Suppressor macrophage (primary cell): ENCODE results near the gene CLIP2.
"Not testable (repeated sequence)": the region's sequence is repeated elsewhere in the genome, so short reads cannot be mapped to it uniquely, and the experiment has no call there.

Source experiments
- DNase-seq, 4 experiments: peaks; one replicate each; pipeline ENCODE4 v3.0.0-alpha.2; 2020 to 2022

Gene CLIP2

GRCh38 chr7:74299401-74299800, 10.2 kb downstream of the CLIP2 start:
- DNase-seq: peak in 3 of 4 experiments; percentile 60 to 65 (median 62)

DNA sequence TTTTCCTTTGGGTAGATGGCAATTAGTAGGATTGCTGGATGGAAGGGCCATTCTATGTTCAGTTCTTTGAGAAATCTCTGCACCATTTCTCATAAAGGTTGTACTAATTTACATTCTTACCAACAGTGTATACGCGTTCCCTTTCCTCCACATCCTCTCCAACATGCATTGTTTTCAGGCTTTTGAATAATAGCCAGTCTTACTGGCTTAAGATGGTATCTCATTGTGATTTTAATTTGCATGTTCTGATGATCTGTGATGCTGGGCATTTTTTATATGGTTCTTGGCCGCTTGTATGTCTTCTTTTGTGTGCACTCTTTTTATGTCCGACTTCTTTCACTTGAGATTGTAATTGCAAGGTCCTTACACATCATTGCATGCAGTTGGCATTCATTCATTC, 11.7 kb downstream of the CLIP2 start:
- no peak for DNase-seq

DNA sequence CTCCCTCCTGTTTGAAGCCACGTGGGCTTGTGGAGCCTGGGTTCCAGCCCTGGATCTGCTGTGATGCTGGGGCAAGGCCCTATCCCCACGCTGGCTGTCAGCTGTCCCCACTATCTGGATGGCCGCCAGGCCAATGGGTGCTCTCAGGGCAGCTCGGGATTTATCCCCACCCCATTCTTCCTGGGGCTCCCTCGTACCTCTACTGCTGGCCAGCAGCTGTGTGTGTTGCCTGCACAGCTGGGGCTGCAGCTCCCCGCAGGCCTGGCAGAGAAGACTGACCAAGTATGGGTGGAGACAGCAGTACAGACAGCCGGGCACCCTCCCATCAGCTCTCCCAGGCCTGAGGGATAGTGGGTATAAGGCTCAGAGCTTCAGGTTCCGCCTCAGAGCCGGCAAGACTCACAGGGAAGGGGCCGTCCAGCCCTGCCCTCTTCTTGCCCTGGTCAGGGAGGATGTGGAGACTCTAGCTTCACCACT, 13.6 kb downstream of the CLIP2 start:
- no peak for DNase-seq

DNA sequence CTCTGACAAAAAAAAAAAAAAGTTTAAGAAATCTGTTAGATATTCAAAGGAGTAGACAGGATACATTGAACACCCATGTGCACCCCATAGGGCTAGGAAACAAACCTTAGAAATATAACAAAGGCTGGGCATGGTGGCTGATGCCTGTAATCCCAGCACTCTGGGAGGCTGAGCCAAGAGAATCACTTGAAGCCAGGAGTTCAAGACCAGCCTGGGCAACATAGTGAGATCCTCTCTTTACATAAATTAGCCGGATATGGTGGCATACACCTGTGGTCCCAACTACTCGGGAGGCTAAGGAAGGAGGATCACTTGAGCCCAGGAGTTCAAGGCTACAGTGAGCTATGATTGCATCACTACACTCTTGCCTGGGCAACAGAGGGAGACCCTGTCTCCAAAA, 15.3 kb downstream of the CLIP2 start:
- no peak for DNase-seq

- DNase-seq: no peak
Observed at GRCh38 chr7:74306004-74306729, 17.0 kb downstream of the CLIP2 start.

DNA sequence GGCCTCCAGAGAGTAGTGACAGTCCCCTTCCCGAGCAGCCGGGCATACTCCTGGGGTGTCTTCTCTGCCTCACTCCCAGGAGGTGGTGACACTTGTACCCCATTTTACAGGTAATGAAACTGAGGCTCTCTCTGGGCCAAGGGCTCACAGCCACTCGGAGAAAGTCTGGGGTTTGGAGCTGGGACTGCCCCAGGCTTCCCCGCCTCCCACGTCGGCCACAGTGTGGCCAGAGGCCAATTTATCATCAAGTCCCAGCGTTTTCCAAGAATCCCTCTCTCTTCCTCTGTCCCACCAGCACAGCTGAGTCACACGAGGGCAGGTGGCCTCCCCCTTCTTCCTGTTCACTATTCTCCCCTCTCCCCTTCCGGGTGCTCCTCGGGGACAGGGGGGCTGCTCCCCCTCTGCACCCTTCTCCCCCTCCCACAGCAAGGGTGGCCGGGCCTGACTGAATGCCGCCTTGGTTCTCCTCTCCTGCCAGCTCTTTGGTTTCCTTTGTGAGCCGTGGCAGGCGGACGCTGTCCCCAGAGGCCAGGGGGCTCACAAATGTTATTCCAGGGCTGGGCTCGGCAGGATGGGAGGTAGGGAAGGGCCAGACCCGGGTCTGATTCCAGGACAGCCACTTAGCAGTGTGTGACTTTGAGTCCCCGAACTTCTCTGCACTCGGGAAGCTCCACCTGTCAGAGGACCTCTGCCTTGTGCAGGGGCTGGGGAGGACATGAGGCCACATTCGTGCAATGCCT, 17.7 kb downstream of the CLIP2 start:
- DNase-seq: peak; percentile 31 to 67 (median 48)

- no peak for DNase-seq
Observed at GRCh38 chr7:74307738-74308505, 18.7 kb downstream of the CLIP2 start.

DNA sequence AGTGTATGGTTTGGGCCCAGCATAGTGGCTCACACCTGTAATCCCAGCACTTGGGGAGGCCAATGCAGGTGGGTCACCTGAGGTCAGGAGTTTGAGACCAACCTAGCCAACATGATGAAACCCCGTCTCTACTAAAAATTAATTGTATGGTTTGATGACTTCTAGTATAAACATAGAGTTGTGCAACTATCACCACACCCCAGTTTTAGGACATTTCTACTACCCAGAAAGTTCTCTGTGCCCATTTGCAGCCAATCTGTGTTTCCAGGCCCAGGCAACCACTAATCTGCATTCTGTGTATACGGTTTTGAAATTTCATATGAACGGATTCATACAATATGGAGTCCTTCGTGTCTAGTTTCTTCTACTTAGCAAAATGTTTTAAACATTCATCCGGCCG, 20.0 kb downstream of the CLIP2 start:
- DNase-seq: no peak

DNA sequence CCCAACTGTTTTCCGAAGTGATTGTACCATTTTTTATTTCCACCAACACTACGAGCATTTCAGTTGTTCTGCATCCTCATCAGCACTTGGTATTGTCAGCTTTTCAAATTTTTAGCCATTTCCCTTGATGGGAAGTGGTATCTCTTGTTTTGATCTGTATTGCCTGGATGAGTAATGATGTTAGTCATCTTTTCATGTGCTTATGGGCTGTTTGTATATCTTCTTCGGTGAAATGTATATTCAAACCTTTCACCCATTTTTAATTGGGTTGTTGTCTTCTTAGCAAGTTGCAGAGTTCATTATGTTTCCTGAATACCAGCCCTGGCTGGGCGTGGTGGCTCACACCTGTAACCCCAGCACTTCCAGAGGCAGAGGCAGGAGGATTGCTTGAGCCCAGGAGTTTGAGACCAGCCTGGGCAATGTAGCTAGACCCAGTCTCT, 22.1 kb downstream of the CLIP2 start:
- DNase-seq: peak in 2 of 4 experiments; percentile 48 to 62

- DNase-seq: peak in 2 of 4 experiments; percentile 14 to 18
Observed at GRCh38 chr7:74312418-74313028, 23.3 kb downstream of the CLIP2 start.

DNA sequence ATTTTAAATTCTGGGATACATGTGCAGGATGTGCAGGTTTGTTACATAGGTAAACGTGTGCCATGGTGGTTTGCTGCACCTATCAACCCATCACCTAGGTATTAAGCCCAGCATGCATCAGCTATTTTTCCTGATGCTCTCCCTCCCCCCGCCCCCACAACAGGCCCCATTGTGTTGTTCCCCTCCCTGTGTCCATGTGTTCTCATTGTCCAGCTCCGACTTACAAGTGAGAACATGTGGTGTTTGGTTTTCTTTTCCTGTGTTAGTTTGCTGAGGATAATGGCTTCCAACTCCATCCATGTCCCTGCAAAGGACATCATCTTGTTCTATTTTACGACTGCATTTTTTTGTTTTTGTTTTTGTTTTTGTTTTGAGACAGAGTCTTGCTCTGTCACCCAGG, 26.7 kb downstream of the CLIP2 start:
- DNase-seq: not testable (repeated sequence)

GRCh38 chr7:74317146-74317782, 28.1 kb downstream of the CLIP2 start:
- no peak for DNase-seq

DNA sequence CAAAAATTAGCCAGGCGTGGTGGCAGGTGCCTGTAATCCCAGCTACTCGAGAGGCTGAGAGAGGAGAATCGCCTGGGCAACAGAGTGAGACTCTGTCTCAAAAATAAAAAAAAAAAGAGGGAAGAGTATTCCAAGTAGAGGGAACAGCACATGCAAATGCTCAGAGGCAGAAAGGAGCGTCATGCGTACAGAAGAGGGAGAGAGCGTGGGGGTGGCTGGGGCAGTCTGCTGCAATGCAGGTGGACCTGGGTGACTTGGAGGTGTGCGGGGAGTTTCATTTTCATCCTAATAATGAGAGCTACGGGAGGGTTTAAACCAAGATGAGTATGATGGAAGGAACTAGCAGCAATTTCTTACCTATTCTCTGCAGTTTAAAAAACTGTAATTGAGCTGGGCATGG, 28.8 kb downstream of the CLIP2 start:
- no peak for DNase-seq

- peak; percentile 18 to 60 (median 49) for DNase-seq
Observed at GRCh38 chr7:74320645-74321221, 31.5 kb downstream of the CLIP2 start.

DNA sequence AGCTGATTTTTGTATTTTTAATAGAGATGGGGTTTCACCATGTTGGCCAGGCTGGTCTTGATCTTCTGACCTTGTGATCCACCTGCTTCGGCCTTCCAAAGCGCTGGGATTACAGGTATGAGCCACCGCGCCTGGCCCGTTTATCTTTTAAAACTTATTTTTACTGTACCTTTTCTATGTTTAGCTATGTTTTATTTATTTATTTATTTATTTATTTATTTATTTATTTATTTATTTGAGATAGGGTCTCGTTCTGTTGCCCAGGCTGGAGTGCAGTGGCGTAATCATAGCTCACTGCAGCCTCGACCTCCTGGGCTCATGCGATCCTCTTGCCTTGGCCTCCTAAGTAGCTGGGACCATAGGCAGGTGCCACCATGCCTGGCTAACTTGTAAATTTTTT, 33.7 kb downstream of the CLIP2 start:
- DNase-seq: not testable (repeated sequence)

GRCh38 chr7:74324531-74325209, 35.5 kb downstream of the CLIP2 start:
- DNase-seq: no peak

GRCh38 chr7:74325210-74325565, 36.0 kb downstream of the CLIP2 start:
- no peak for DNase-seq

- DNase-seq: no peak
Observed at GRCh38 chr7:74329225-74329624, 40.0 kb downstream of the CLIP2 start.

- DNase-seq: no peak
Observed at GRCh38 chr7:74332373-74333176, 43.4 kb downstream of the CLIP2 start.

DNA sequence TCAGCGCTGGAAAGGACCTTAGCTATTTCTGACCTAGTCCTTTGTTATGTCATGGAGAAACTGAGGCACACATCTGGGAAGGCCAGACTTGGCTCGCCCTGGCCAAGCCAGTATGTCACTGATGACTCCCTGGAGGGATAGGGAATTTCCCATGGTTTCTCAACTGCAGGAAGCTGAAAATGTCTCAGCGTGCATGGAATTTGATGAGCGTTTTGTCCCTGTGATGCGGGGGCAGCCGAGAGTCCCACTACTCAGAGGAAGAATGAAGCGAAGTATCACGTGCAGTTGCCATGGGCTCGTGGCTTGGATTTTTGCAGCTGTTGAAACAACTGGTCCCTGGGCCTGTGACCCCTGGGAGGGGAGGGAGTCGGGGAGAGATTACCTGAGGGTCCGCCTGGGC, 44.8 kb downstream of the CLIP2 start:
- peak in 2 of 4 experiments; percentile 14 to 20 for DNase-seq
